Forelimb muscle (tissue), 1 donor: ENCODE data around the gene L3MBTL2. TPM values are rescaled to one million over a fixed set of nuclear protein-coding genes. Genes with fewer than 3 reads are reported as not detected.

Source experiments
- DNase-seq: peaks from one replicate; pipeline ENCODE4 v3.0.0-alpha.2; 2013; ENCODE audit warnings: low read depth
- polyA plus RNA-seq: library from polyadenylated mRNA; unstranded; fragments of 120-200 nt; gene quantifications from one replicate; pipeline ENCODE4 v1.2.1, GENCODE V29; 2013; ENCODE audit not compliant: insufficient read length

L3MBTL2 gene
- polyA plus RNA-seq, 1 donor, result 13.2 TPM

DNA sequence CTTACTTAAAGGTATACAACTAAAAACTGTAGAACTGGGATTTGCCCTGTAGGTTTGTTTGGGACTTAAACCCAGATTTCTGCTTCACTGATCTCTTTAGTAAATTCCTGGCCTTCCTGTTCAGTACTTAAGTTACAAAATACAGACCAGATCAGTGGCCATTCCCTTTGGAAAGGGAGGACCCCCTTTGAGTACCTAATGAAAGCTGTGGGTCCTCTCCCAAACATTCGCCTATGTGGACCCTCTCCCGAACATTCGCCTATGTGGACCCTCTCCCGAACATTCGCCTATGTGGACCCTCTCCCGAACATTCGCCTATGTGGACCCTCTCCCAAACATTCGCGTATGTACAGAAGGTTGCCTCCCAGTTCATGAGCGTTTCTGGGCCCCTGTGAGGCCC lies 10.3 kb downstream of the L3MBTL2 start:
- DNase-seq, result no peak

DNA sequence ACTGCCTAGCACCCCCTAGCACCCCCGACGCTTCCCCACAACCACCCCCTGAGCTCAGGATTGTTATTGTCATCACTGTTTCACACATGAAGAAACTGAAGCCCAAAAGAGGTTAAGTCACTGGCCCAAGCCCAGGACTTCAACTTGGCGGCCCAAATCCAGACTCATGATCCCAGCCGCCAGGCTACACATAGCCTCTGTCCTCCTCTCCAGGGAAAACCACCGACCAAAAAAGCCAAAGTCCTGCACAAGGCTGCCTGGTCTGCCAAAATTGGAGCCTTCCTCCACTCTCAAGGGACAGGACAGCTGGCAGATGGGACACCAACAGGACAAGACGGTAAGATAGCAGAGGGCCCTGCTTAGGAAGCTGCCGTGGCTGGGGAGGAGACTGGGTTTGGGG lies 10.8 kb downstream of the L3MBTL2 start:
- no peak for DNase-seq

DNA sequence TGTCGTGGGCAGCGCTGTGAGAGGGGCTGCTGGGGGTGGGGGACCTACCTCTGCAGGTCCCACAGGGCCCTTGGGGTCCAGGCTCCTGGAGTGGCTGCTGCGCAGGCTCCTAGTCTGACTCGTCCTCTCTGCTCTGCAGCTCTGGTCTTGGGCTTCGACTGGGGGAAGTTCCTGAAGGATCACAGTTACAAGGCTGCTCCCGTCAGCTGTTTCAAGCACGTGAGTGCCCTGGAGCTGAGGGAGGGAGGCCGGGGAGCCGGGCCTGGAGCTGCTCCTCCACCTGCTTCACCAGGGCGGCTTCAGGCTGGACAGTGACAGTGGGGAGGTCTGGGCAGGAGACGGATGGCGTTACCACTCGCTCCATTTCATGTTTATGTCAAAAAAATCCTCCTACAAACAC lies 11.9 kb downstream of the L3MBTL2 start:
- DNase-seq, result no peak

DNA sequence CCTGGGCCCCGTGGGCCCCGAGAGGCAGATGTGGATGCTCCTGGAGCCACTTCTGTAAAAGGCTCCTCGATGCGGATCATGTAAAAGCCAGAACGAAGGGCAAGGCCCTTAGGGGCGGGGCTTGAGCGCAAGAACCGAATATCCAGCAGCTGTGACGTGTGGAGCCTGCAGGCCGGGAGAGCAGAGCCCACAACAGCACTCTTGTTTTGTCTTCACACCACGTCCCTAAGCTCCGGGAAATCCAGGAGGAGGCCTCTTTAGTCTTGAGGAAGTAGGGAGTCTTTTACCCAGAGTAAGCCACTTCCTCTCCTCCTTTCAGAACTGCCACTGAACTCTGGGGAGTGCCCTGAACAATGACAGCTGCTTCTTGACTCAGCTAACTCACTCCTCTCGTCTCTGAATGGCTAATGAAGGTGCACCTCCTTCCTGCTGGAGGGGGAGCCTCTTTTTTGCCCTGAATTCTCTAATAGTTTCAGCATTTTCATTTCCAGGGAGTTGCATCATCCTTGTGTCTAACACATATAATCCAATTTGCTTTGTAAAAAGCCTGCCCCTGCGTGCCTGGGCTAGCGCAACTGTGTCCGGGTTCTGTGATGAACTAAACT lies 12.5 kb downstream of the L3MBTL2 start:
- DNase-seq, result no peak

DNA sequence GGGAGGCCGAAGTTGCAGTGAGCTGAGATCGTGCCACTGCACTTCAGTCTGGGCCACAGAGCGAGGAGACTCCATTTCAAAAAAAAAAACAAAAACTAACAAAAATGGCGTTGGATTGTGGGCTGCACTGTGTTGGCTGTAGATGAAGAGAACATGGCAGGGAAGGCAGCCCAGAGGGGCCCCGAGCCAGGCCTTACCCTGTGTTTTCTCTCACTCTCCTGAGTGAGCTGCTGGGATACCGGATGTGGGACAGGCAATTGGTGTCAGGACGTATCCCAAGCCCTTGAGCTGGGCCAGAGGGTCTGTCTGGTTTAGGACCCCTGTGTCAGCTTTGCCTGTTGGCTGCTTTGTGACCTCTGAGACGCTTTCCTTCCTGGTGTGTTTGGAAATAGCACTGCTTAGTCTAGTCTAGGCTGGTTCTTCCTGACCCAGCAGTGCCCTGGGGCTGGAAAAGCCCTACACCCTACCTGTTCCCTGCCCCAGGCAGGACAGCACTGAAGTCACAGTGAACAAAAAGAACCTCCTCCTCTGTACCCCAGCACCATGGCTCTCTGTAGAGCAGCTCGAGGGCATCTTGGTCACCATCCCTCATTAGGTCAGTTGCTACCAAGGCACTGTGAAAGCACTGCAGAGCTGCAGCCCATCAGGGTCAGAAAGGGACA lies 17.9 kb downstream of the L3MBTL2 start:
- no peak for DNase-seq

DNA sequence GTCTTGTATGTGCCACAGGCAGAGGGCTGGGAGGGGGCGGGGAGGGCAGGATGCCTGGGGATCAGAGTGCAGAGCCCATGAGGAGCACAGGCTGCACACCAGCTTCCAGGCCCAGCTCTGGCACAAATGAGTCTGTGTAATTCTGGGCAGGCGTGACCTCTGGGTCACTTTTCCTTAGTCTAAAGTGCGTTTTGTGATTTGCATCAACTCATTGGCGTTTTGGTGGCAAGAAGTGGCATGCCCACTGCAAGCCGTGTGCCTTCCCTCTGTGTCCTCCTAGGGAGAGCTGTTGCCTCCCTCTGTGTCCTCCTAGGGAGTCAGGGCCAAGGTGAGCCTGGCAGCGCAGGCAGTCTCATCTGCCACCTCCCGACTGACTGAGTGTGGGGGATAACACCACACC lies 18.4 kb downstream of the L3MBTL2 start:
- DNase-seq, result no peak

DNA sequence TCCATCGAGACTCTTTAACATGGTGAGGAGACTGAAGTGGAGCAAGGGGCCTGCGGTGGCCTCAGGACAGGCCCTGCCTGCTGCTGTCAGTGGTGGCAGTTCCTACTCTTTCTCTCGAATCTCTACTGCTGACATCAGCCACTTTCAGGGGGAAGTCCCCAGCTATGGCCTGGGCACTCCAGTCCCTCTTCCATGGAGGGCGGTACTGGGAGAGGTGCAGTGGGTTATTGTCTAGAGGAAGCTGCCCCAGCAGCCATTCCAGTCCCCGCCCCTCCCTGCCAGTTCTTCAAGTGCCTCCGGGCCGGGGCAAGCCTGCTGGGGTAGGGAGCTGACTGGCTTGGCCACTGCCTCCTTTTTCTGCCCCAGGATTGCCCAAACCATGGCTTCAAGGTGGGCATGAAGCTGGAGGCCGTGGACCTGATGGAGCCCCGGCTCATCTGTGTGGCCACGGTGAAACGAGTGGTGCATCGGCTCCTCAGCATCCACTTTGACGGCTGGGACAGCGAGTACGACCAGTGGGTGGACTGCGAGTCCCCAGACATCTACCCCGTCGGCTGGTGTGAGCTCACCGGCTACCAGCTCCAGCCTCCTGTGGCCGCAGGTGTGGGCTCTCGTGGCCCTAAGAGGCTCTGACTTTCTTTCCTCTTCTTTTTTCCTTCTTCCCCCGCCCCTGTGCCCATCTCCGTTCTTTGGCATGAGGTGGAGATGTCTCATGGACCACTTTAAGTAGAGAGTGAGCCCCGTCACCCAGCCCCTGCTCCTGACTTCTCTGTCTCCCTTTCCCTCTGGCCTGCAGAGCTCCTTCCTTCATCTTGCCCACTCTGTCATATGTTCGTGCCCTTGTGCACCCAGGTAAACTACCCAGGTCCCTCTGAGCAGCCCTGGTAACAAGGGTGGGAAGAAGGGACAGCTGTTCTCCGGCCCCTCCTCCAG lies 21.9 kb downstream of the L3MBTL2 start:
- no peak for DNase-seq

DNA sequence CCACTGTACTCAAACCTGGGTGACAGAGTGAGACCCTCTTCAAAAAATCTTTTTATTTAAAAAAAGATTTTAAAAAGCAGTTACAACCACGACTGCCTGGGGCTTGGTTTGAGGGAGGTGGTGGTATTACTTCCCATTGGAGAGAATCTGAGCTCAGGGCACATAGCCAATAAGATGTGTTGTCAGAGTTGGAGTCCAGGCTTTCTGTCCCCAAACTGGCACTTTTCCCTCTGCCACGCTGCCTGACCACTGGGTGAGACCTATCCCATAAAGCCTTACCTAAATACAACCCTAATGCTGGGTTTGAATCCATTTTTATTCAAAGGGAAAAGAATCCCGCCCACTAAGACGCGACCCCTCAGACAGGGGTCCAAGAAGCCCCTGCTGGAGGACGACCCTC lies 24.1 kb downstream of the L3MBTL2 start:
- no peak for DNase-seq

DNA sequence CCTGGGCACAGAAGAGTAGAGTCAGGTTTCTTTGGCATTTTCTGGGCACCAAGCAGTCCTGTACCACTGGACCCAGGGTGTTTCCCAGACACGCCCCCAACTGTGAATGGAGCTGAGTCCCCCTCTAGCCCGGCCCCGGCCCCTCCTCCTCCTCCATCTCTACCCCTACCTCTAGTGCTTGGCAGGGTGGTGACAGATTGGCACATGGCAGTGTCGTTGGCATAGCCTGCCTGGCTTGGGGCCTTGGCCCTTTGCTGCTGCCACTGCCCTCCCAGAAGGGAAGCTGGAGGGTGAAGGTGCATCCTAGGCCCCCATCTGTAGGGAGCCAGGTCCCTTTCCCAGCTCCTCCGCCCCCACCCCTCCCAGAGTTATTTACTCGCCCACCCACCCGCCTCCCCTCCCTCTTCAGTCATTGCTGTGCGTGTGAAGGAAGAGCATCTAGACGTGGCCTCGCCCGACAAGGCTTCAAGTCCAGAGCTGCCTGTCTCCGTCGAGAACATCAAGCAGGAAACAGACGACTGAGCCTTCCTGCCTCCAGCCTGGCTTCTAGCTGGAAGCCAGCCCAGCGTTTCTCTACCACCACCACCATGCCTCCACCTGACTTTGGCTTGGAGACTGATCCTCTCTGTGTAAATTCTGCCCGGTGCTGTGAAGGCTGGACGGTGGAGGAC lies 24.8 kb downstream of the L3MBTL2 start:
- no peak for DNase-seq

DNA sequence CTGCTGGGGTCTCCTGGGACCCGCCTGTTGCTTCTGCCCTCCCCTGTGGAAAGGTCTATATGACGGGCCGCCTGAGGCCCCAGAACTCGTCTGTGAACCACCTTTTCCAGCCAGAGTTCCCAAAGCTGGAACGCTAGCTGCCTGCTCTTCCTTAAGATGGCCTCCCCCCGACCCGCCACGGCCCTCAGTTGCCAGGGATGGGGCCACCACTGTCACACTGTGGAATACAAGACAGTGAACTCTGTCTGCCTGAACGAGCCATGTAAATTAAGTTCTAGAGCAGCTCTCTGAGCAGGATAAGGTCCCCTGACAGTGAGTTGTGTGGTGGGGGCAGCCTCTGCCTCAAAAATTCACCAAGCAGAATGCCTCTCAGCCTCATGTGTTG lies 25.3 kb downstream of the L3MBTL2 start:
- DNase-seq, result no peak

DNA sequence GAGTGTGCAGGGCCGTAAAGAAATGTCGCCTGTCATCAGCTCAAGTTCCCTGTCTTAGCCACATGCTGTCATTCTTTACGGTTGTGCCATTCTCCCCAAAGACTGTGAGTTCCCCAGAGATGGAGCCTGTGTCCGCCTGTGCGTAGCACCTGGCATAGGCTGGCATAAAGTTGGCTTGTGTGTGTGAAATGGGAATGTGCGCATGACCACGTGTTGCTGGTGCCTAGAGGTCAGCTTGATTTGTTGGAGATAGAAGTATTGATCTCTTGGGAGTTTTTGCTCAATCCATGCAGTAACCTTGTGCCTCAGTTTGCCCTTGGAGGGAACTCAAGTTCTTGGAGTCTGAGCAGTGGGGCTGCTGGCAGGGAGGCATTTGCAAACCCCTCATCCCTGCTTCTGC lies 26.3 kb downstream of the L3MBTL2 start:
- no peak for DNase-seq

DNA sequence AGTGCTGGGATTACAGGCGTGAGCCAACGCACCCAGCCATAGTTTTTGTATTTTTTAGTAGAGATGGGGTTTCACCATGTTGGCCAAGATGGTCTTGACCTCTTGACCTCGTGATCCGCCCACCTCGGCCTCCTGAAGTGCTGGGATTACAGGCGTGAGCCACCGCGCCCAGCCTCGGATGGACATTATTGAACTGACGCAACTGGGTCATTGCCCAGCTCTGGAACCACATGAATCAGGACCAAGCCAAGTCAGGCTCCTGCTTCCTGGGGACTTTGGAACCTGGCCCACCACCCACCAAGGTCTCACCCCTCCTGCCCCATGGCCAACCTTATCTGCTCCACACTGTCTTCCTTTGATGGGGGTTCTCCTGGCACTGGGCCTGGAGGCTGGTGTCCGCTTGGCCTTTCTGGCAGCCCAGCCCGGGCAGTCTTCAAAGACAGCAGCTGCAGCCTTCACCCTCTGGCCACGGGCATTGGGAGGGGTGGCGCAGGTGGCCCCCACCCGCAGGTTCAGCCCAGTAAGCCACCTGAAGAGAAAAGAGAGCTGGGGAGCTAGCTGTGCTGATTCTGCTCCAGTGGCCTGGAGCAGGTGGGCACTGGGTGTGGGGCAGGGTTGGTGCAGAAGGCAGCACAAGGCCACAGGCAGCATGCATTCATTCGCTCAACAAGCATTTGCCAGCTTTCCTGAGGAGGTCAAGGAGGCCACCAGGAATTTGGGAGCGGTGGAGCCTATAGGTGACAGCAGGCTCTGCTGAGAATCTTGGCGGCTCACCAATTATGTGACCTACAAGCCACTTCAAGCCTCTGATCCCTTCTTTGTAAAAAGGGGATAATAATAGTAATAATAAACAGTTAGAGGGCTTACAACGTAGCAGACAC lies 29.9 kb downstream of the L3MBTL2 start:
- DNase-seq, result no peak

DNA sequence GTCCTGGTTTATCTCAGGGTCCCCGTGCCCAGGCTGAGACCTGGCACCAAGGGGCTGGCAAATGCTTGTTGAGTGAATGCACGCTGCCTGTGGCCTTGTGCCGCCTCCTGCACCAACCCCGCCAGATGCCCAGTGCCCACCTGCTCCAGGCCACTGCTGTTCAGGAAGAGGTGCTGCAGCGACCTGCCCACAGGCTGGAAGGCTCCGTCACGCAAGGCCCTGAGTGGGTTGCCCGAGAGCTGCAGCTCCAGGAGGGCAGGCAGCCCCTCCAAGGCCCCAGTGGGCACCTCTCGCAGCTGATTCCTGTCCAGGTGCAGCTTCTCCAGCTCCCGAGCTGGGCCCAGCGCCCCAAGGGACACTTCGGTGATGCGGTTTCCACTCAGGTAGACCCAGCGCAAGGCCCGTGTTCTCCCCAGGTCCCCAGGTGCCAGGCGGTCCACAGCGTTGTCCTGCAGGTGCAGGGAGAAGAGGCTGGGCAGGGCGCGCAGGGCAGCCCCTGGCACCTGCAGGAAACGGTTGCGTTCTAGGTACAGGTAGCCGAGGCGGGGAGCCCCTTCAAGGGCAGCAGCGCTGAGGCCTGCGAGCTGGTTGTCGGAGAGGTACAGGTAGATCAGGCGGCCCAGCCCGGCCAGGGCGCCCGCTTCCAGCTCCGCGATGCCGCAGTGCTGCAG lies 32.1 kb downstream of the L3MBTL2 start:
- no peak for DNase-seq

DNA sequence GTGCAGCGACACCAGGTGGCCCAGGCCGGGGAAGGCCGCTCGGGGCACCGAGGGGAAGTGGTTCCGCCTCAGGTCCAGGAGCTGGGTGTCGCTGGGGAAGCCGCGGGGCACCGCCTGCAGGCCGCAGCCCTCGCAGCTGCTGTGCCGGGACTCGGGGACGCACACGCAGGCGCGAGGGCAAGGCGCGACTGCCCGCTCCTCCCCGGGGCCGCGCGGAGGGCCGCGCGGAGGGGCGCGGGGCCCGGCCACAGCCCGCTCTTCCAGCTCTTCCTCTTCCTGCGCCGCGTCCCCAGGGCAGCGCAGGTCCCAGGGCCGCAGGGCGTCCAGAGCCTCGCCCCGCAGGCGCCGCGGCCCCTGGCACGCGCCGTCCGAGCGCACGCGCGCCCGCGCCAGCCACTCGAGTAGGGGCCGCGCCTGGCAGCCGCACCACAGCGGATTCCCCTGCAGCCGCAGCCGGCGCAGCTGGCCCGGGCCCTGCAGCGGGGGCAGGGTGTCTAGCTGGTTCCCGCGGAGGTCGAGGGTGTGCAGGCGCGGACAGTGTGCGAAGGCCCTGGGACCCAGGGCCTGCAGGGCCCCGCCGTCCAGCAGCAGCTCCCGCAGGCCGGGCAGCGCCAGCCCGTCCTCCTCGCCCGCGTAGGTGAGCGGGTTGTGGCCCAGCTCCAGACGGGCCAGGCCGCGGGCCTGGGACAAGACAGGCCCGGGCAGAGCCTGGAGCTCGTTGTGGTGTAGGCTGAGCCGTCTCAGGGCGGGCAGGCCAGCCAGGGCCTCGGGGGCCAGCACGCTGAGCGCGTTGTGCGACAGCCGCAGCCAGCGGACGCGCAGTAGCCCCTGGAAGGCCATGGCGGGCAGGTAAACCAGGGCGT lies 32.8 kb downstream of the L3MBTL2 start:
- DNase-seq, result no peak

DNA sequence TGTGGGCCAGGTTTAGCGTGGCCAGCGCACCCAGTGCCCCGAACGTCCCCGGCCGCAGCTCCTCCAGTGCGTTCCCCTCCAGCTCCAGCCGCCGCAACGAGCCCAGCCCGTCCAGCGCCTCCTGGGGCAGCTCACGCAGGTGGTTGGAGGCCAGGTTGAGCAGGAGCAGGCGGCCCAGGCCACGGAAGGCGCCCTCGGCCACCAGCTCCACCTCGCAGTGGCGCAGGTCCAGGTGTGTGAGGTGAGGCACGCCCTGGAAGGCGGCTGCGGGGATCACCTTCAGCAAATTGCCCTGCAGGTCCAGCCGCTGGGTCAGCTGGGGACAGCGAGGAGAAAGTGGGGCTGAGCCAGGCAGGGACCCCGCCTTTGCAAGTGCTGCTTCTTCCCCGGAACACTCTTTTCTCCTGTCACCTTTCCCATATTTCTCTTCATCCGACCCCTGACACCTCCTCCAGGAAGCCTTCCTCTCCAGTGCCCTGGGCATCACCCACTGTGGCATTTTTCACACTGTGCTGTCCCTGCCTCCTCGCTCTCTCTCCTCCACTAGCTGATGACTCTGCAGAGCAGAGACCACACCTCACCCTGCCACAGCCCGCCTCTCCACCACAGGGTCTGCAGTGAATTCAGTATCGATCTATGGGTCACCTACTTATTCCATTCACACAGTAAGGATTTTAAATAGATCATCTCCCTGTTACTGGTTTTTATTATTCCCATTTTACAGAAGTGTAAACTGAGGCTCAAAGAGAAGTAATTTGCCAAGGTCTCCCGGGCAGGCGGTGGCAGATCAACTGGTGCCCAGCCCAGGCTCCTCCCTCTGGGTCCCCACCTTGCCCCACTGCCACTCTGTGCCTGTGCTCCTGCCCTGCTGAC lies 33.7 kb downstream of the L3MBTL2 start:
- DNase-seq, result no peak

DNA sequence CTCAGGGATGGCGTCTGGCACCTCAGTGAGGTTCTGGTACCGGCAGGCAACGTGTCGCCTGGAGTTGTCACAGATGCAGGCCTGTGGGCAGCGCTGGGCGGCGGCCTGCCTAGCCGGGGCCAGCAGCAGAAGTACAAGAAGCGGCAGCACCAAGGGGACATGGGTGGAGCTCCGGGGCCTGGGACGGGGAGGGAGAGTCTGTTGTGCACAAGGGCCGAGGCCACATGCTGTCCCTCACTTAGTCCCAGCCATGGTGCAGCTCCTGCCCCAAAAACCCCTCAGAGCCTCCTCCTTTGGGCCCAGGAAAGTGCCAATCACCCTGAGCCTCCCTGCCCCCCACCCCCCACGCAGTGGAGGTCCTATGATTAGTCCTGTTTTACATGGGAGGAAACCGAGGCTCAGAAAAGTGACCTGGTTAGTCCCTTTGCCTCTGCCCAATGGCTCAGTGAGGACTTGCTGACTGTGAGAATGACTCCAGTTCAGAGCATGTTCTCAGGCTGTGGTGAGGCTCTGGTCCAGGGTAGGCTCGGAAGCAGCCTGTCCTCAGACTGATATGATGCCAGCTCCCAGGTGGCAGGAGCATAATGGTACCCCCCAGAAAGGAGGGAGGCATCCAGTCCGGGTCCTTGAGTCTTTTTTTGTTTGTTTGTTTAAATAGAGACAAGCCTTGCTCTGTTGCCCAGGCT lies 34.5 kb downstream of the L3MBTL2 start:
- DNase-seq, result no peak

DNA sequence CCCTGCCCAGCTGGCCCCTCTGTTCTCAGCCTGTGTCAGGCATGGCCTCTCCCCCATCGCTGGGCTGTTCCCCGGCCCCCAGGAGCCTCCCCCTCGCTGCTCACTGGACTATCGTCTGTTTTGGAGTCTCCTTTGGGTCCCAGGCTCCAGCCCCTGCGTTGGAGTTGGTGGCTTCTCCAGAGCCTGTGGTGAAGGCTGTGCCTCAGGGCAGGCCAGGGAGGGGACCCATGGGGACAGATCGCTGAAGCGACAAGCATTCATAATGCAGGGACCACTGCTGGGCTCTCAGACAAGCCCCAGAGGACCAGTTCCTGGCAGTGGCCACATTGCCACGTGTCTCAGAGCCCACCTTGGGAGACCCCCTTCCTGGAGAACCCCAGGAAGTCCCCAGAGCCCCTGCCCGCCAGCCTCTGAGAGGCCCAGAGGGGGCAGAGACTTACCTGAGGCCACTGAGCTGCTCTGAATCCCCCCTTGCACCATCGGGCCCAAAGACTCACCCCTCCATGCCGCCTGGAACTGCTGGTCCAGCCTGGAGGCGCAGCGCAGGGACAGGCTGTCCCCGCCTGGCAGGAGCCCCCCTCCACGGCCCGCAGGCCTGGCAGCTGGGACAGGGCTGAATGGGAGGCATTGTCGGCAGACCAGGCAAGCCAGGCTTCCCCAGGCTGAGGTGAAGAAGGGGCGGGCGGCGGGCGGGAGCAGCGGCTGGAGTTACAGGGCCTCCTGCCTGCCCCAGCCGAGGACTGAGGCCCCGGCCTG lies 35.4 kb downstream of the L3MBTL2 start, which contains the start of gene CHADL:
Gene CHADL (minus strand): TSS at position 555 of the 756 bp plus-strand sequence. CDS start 50 bp downstream, at position 505.
- DNase-seq, result no peak
